Measurements from ENCODE around the gene COL6A1.

- TF ChIP-seq CTCF (IDR thresholded peaks at IDR 0.05; ENCODE audit: low read depth, low read length, missing input control), result no peak
- TF ChIP-seq EGR1 (IDR thresholded peaks at IDR 0.05; ENCODE audit: low read depth in 2 of 2), result no peak
- no peak for TF ChIP-seq SP1 (IDR thresholded peaks at IDR 0.05)
- no peak for TF ChIP-seq GABPA (IDR thresholded peaks at IDR 0.05 in 1 of 2, conservative IDR thresholded peaks at IDR 0.05 in 1 of 2)
- no peak for TF ChIP-seq NR2F2 (IDR thresholded peaks at IDR 0.05)
- no peak for TF ChIP-seq TAF1 (conservative IDR thresholded peaks at IDR 0.05)
- no peak for TF ChIP-seq RAD21 (IDR thresholded peaks at IDR 0.05)
- no peak for TF ChIP-seq JUND (IDR thresholded peaks at IDR 0.05)
- no peak for TF ChIP-seq REST (IDR thresholded peaks at IDR 0.05)
- TF ChIP-seq YY1 (IDR thresholded peaks at IDR 0.05), result no peak
- no peak for TF ChIP-seq HNF4A (conservative IDR thresholded peaks at IDR 0.05)
These were observed 23.9 kb downstream of the COL6A1 start for GRCh38 chr21:46005481-46005881.
